Sigmoid colon (tissue), 4 donors: Measurements from ENCODE around the gene FAM131C.

Source experiments
- EP300 ChIP-seq, 4 donors: sonication (generic); formaldehyde crosslinking; IDR thresholded peaks; one replicate each; pipeline ENCODE4 v1.6.1; 2017; ENCODE audit warnings: antibody characterized with exemption in 4 of 4
- POLR2A ChIP-seq, 2 donors: fragments of 450-650 bp; IDR thresholded peaks; one replicate each; pipeline ENCODE4 v1.6.1; 2016; ENCODE audit warnings: antibody characterized with exemption in 2 of 2, mild to moderate bottlenecking in 2 of 2, moderate library complexity in 2 of 2
- POLR2AphosphoS5 ChIP-seq, 4 donors: sonication (generic); formaldehyde crosslinking; IDR thresholded peaks; one replicate each; pipeline ENCODE4 v1.6.1; 2017; ENCODE audit warnings: antibody characterized with exemption in 4 of 4
- TF ChIP-seq, protein P1 (sequence below), 4 experiments: fragments of 450-650 bp in 3 of 4; fragments of 200-600 bp in 1 of 4; IDR thresholded peaks; one replicate each; pipeline ENCODE4 v1.5.1; 2016 to 2019; ENCODE audit warnings: antibody characterized with exemption in 4 of 4, mild to moderate bottlenecking in 3 of 4, moderate library complexity in 2 of 4

DNA sequence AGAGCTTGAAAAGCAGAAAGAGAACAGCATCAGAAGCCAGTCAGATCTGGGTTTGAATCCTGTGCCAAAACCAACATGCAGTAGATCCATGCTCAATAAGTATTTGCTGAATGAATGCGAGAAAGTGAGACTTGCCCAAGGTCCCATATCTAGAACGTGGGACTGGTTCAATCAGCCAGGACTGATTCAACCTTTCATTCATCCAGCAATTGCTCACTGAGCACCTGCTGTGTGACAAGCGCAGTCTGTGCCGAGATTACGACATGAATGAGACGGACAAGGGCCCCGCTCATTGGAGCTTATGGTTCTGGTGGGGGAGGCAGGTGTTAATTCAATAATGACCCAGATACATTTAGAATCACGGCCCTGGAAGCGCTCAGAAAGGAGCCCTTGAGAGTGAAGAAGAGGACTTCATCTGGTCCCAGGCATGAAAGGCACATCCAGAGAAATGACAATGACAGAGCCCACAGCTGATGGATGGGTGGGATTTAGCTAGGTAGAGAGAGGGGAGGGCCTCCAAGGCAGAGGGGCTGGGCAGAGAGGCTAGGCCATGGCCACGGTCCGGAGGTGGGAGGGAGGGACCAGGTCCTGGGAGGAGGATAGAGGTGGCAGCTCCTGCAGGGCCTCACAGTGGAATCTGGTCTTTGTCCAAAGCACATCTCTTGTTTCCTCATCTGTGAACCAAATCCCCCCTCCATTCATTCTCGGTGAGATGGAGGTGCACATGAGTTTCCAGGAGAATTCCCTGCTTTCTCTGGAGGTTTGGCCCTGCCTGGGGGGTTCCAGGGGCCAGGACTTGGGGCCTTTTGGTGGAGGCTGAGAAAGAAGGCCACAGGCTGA lies 4.2 kb upstream of the FAM131C start:
- TF ChIP-seq, protein P1, sequence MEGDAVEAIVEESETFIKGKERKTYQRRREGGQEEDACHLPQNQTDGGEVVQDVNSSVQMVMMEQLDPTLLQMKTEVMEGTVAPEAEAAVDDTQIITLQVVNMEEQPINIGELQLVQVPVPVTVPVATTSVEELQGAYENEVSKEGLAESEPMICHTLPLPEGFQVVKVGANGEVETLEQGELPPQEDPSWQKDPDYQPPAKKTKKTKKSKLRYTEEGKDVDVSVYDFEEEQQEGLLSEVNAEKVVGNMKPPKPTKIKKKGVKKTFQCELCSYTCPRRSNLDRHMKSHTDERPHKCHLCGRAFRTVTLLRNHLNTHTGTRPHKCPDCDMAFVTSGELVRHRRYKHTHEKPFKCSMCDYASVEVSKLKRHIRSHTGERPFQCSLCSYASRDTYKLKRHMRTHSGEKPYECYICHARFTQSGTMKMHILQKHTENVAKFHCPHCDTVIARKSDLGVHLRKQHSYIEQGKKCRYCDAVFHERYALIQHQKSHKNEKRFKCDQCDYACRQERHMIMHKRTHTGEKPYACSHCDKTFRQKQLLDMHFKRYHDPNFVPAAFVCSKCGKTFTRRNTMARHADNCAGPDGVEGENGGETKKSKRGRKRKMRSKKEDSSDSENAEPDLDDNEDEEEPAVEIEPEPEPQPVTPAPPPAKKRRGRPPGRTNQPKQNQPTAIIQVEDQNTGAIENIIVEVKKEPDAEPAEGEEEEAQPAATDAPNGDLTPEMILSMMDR (IDR thresholded peaks at IDR 0.05) = no peak
- TF ChIP-seq POLR2AphosphoS5 (IDR thresholded peaks at IDR 0.05) (no peak), POLR2A (IDR thresholded peaks at IDR 0.05) (no peak), EP300 (IDR thresholded peaks at IDR 0.05) (no peak)
